Heart left ventricle (tissue), 16 donors: ENCODE results near the gene PLEKHG3. TPM values are rescaled to one million over a fixed set of nuclear protein-coding genes. Genes with fewer than 3 reads are reported as not detected.

ENCODE experiments used
- ATAC-seq, 4 donors: fragments of 200-7000 bp; cut with Tn5 transposase; one replicate each; pipeline ENCODE4 v1.9.1; 2020 to 2022; ENCODE audit warnings: moderate library complexity in 4 of 4, mild to moderate bottlenecking in 3 of 4, moderate number of reproducible peaks in 1 of 4
- DNase-seq, 5 donors: peaks; one replicate each; pipeline ENCODE4 v3.0.0-alpha.2; 2020
- H3K27ac ChIP-seq, 12 donors: fragments of 200-600 bp; sonication (generic) in 4 of 12; one replicate each; pipeline versions ENCODE4 v1.5.0 to v1.8.0; 2016 to 2022; ENCODE audit warnings: mild to moderate bottlenecking in 2 of 12
- H3K27me3 ChIP-seq, 9 donors: fragments of 200-600 bp; sonication (generic) in 2 of 9; one replicate each; pipeline versions ENCODE4 v1.5.1 to v1.8.0; 2016 to 2022; ENCODE audit warnings: mild to moderate bottlenecking in 3 of 9
- H3K36me3 ChIP-seq, 9 donors: fragments of 200-600 bp; sonication (generic) in 2 of 9; one replicate each; pipeline versions ENCODE4 v1.5.0 to v1.8.0; 2018 to 2022; ENCODE audit warnings: mild to moderate bottlenecking in 2 of 9
- H3K4me1 ChIP-seq, 12 donors: fragments of 200-600 bp; sonication (generic) in 4 of 12; one replicate each; pipeline versions ENCODE4 v1.5.0 to v1.8.0; 2016 to 2022; ENCODE audit warnings: mild to moderate bottlenecking in 3 of 12
- H3K4me3 ChIP-seq, 12 donors: fragments of 200-600 bp; sonication (generic) in 4 of 12; one replicate each; pipeline versions ENCODE4 v1.5.0 to v1.8.0; 2017 to 2022; ENCODE audit warnings: mild to moderate bottlenecking in 9 of 12, moderate library complexity in 4 of 12
- H3K9me3 ChIP-seq, 12 donors: fragments of 200-600 bp; sonication (generic) in 4 of 12; one replicate each; pipeline versions ENCODE4 v1.5.0 to v1.8.0; 2016 to 2022; ENCODE audit warnings: mild to moderate bottlenecking in 1 of 12
- CTCF ChIP-seq, 12 donors: fragments of 200-600 bp; sonication (generic) in 4 of 12; IDR thresholded peaks; one replicate each; pipeline versions ENCODE4 v1.5.0 to v1.8.0; 2018 to 2022; ENCODE audit warnings: antibody characterized with exemption in 12 of 12, mild to moderate bottlenecking in 5 of 12
- POLR2A ChIP-seq, 2 donors: fragments of 450-650 bp; IDR thresholded peaks; one replicate each; pipeline ENCODE4 v1.6.1; 2017; ENCODE audit warnings: antibody characterized with exemption in 2 of 2, mild to moderate bottlenecking in 2 of 2, moderate library complexity in 2 of 2
- WGBS, 4 donors: extraction: QIAGEN DNeasy Blood & Tissue Kit in 2 of 4; methylation state at CpG; one replicate each; pipeline versions ENCODE4 v1.1.5 to v1.1.7; 2013 to 2018; 5-methylcytosine and 5-hydroxymethylcytosine counted together
- intact Hi-C, 10 donors: fragments of 100-400 bp; cut with DNase I; formaldehyde crosslinking; loops; one replicate each; pipeline versions ENCODE4 v1.11.1 to v1.14.2; 2022
- polyA plus RNA-seq, 2 donors: library from polyadenylated mRNA; stranded (reverse); fragments of 200-250 nt; gene quantifications; one replicate each; pipeline ENCODE4 v1.2.3, GENCODE V29; 2013
- total RNA-seq, 9 donors: library from RNA; depleted of rRNA in 2 of 9; stranded (reverse); fragments of >200 nt in 2 of 9; fragmentation: NEBNext Ultra II Directional in 3 of 9; extraction: Animal tissue kit (Norgen Biotek cat#: 25700) in 3 of 9; gene quantifications; one replicate each; pipeline versions ENCODE4 v1.1.0 to v1.2.4, GENCODE V29; 2016 to 2023
- donor health status: ischemic (EF 13 %, LVEDD 7.1; RV severe dilation, severe dysfunction).
- donor health status: healthy with polysubstance abuse.
- donor health status: DM: no; HTN: yes; CAD: no.
- donor health status: DM: no; HTN: no; CAD: no.
- donor health status: ischemic (EF 25% LVEDD 6.9; RV normal size, moderate dysfunction).
- donor health status: ischemic (EF 25% LVEDD 5.7; RV mildly dilated, moderate dysfunction).
- donor health status: healthy.
- donor health status: DM: yes; HTN: yes; CAD: no.
- donor health status: ischemic (EF 35%, LVEDD 5.7; RV mildly dilated, moderate dysfunction).
- donor health status: nonischemic (EF 11% LVEDD 7.7; RV severe dilation, severe dysfunction).
- donor health status: DM: yes; HTN: yes; CAD: no.
- donor health status: PGD.
- donor health status: ischemic (EF 29% LVEDD 5.4; RV normal size, mild dysfunction).
- donor health status: nonischemic (EF 23%, LVEDD 6.1; RV moderate dilation, normal function).

Gene PLEKHG3
- total and polyA plus RNA-seq, 11 donors = 7.0 to 34.3 (median 17.8) TPM

DNA sequence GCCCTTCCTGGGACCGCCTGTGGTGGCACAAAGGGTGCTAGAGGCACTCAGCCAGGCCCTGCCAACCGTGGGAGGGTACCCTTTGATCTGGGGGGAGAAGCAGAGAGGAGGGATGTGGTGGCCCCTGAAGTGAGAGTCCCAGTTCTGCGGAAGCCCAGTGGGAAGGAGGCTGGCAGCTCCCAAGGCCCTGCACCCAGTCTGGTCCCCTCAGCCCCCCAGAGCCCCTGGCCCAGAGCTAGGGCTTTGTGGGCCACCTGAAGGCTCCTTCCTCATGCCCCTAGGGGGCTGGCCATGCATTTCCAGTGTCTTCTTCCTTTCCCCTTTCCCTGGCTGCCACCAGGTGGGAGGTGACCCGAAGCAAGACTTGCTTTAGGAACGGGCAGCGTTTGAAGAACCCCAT, 44.3 kb downstream of the PLEKHG3 start:
- Histone ChIP-seq H3K4me3 (no peak overlapping the region), H3K9me3 (no peaks in the 10 kb centered on the region), H3K27me3 (no peaks in the 10 kb centered on the region), H3K4me1 (peaks cover 0 to 25% (median 20%) of the 10 kb centered on the region in 12 donors), H3K27ac (no peak overlapping the region), H3K36me3 (peaks cover 0 to 53% (median 34%) of the 10 kb centered on the region in 9 donors)
- DNase-seq (no peak), ATAC-seq (no peak)
- WGBS, 4 donors = 90 to 95% (median 91%) methylated on average over 6 of the region's 6 CpGs
- intact Hi-C loops = no loop called here
- TF ChIP-seq CTCF (IDR thresholded peaks at IDR 0.05) (no peak), POLR2A (IDR thresholded peaks at IDR 0.05) (no peak)

DNA sequence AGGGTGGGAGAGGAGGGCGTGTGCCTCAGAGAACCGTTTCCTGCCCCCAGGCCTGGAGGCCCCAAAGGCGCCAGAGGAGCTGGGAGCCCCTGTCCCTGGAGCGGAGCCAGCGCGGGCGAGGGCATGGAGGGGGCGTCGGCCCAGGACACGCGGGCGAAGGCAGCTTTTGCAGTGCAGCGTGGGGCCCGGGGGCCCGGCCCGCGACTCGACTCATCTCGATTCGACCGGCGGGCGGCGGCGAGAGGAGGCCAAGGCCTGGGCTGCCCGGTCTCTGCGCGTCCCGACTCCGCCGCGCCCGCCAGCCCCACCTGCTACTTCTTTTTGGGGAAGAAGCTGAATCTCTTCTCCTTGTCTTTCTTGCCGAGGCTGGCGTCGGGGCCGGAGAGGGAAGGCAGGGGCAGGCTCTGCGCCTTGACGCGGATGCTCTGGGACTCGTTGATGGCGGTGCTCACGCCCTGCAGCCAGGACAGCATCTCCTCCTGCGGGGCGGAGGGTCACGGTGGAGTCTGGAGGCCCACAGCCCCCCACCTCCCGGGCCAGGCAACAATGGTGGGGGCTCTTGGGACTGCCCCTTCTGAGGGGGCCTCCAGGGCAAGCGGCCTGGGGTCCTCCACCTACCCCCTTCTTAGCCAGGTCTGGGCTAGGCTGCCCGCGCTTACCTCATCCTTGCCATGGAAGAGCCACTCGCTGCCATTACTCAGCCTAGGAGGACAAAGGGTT, 44.9 kb downstream of the PLEKHG3 start:
- ATAC-seq (no peak), DNase-seq (no peak)
- 94 to 96% (median 95%) methylated on average over 44 to 51 of the region's 51 CpGs for WGBS, 4 donors
- intact Hi-C loops = no loop called here
- Histone ChIP-seq H3K36me3 (peaks cover 0 to 47% (median 28%) of the 10 kb centered on the region in 9 donors), H3K4me1 (peaks cover 0 to 25% (median 20%) of the 10 kb centered on the region in 12 donors), H3K4me3 (no peak overlapping the region), H3K9me3 (no peaks in the 10 kb centered on the region), H3K27me3 (no peaks in the 10 kb centered on the region), H3K27ac (no peak overlapping the region)
- TF ChIP-seq CTCF (IDR thresholded peaks at IDR 0.05) (no peak), POLR2A (IDR thresholded peaks at IDR 0.05) (no peak)

- Histone ChIP-seq H3K4me1 (peaks cover 0 to 23% (median 13%) of the 10 kb centered on the region in 12 donors), H3K27me3 (no peaks in the 10 kb centered on the region), H3K4me3 (no peak overlapping the region), H3K36me3 (peaks cover 0 to 30% (median 18%) of the 10 kb centered on the region in 9 donors), H3K27ac (no peak overlapping the region), H3K9me3 (no peaks in the 10 kb centered on the region)
- DNase-seq = no peak
- TF ChIP-seq CTCF (IDR thresholded peaks at IDR 0.05) (no peak), POLR2A (IDR thresholded peaks at IDR 0.05) (no peak)
- WGBS, 4 donors = 96 to 99% (median 98%) methylated on average over 6 of the region's 6 CpGs
- intact Hi-C loops = loop anchor here in 1 of 10 donors (10.0 kb wide), 1 partner anchor 48 kb away; the partner anchor contains the start of gene PLEKHG3
- no peak for ATAC-seq
These were observed 48.7 kb downstream of the PLEKHG3 start for GRCh38 chr14:64752909-64753308.

GRCh38 chr14:64753374-64753773, 49.1 kb downstream of the PLEKHG3 start:
- DNase-seq = no peak
- Histone ChIP-seq H3K9me3 (no peaks in the 10 kb centered on the region), H3K4me3 (no peak overlapping the region), H3K4me1 (peaks cover 0 to 27% (median 18%) of the 10 kb centered on the region in 12 donors), H3K36me3 (peaks cover 0 to 28% (median 14%) of the 10 kb centered on the region in 9 donors), H3K27ac (no peak overlapping the region), H3K27me3 (no peaks in the 10 kb centered on the region)
- no peak for ATAC-seq
- intact Hi-C loops = loop anchor here in 1 of 10 donors (10.0 kb wide), 1 partner anchor 49 kb away; the partner anchor contains the start of gene PLEKHG3
- WGBS, 4 donors = 93 to 98% (median 95%) methylated on average over 6 to 13 of the region's 13 CpGs
- TF ChIP-seq POLR2A (IDR thresholded peaks at IDR 0.05) (no peak), CTCF (IDR thresholded peaks at IDR 0.05) (no peak)
